SK-N-SH treated with all-trans-retinoic acid at 6 μM for 48 hours (cell line): Measurements from ENCODE around the gene PBX3.

Experiments
- BACH2 ChIP-seq: fragments of 250-450 bp; sonication (Bioruptor Pico); IDR thresholded peaks from 2 replicates; pipeline ENCODE4 v1.9.0; 2021; ENCODE audit warnings: mild to moderate bottlenecking, borderline replicate concordance
- PPARA ChIP-seq: fragments of 250-450 bp; sonication (Bioruptor Pico); IDR thresholded peaks from 2 replicates; pipeline ENCODE4 v1.5.0; 2020; ENCODE audit warnings: mild to moderate bottlenecking, borderline replicate concordance
- ZFP3 ChIP-seq: fragments of 250-450 bp; sonication (Bioruptor Pico); IDR thresholded peaks from 2 replicates; pipeline ENCODE4 v1.5.0; 2020; ENCODE audit warnings: mild to moderate bottlenecking, moderate library complexity
- ZFP30 ChIP-seq: fragments of 450-650 bp; formaldehyde crosslinking; IDR thresholded peaks from 2 replicates; pipeline ENCODE4 v1.5.0; 2022; ENCODE audit warnings: mild to moderate bottlenecking, moderate library complexity
- ZNF565 ChIP-seq: fragments of 450-650 bp; formaldehyde crosslinking; conservative IDR thresholded peaks from 2 replicates; pipeline ENCODE4 v1.5.0; 2020; ENCODE audit warnings: low read depth, mild to moderate bottlenecking, moderate library complexity
- ZNF8 ChIP-seq: fragments of 450-650 bp; formaldehyde crosslinking; IDR thresholded peaks from 2 replicates; pipeline ENCODE4 v1.5.0; 2020; ENCODE audit warnings: mild to moderate bottlenecking, moderate library complexity
- TF ChIP-seq, protein P1 (sequence below): fragments of 250-450 bp; sonication (Bioruptor Pico); IDR thresholded peaks from 2 replicates; pipeline ENCODE4 v1.8.0; 2020; ENCODE audit warnings: mild to moderate bottlenecking, moderate library complexity, borderline replicate concordance
- TF ChIP-seq, protein P2 (sequence below): fragments of 250-450 bp; sonication (Bioruptor Pico); IDR thresholded peaks from 2 replicates; pipeline ENCODE4 v1.8.0; 2021; ENCODE audit warnings: low read depth, mild to moderate bottlenecking, moderate library complexity, borderline replicate concordance

DNA sequence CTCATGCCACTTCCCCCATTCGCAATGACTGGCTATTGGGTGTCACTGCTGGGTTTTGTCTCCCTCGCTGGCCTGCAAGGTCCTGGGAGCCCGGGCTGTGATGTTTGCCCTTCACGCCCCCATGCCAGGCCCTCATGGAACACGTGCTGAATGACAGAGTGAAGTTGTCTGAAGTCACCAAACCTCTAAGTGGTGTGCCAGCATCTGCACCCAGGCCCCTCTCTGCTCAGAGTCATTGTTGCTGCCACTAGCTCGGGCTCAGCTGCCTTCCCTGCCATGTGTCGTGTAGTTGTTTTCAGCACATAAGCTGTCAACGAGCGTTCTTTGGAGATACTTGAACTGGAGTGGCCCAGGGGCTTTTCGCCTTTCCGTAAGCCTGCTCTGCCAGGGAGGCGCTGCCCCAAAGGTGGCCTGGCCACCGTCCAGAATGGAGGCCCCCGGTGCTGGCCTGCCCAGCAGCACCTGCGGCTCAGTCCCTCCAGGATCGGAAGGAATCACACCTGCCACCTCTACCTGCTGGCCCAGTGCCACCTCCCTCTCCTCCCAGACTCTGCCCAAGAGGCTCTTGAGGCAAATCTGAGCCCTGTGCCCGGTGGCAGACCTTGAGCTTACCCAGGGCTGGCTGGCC is 250.1 kb downstream of the PBX3 start:
- TF ChIP-seq ZFP3 (CRISPR knock-in tag) (no peak), BACH2 (CRISPR knock-in tag) (no peak), ZNF8 (no peak), ZNF565 (CRISPR knock-in tag) (no peak), ZFP30 (CRISPR knock-in tag) (no peak), PPARA (CRISPR knock-in tag) (no peak)
- TF ChIP-seq, protein P1, sequence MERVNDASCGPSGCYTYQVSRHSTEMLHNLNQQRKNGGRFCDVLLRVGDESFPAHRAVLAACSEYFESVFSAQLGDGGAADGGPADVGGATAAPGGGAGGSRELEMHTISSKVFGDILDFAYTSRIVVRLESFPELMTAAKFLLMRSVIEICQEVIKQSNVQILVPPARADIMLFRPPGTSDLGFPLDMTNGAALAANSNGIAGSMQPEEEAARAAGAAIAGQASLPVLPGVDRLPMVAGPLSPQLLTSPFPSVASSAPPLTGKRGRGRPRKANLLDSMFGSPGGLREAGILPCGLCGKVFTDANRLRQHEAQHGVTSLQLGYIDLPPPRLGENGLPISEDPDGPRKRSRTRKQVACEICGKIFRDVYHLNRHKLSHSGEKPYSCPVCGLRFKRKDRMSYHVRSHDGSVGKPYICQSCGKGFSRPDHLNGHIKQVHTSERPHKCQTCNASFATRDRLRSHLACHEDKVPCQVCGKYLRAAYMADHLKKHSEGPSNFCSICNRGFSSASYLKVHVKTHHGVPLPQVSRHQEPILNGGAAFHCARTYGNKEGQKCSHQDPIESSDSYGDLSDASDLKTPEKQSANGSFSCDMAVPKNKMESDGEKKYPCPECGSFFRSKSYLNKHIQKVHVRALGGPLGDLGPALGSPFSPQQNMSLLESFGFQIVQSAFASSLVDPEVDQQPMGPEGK (CRISPR knock-in tag): no peak
- TF ChIP-seq, protein P2, sequence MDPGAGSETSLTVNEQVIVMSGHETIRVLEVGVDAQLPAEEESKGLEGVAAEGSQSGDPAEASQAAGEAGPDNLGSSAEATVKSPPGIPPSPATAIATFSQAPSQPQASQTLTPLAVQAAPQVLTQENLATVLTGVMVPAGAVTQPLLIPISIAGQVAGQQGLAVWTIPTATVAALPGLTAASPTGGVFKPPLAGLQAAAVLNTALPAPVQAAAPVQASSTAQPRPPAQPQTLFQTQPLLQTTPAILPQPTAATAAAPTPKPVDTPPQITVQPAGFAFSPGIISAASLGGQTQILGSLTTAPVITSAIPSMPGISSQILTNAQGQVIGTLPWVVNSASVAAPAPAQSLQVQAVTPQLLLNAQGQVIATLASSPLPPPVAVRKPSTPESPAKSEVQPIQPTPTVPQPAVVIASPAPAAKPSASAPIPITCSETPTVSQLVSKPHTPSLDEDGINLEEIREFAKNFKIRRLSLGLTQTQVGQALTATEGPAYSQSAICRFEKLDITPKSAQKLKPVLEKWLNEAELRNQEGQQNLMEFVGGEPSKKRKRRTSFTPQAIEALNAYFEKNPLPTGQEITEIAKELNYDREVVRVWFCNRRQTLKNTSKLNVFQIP (CRISPR knock-in tag): no peak
